GM12865 (cell line): ENCODE measurements around the gene SDCCAG8.

Source experiments
- DNase-seq: peaks from one replicate; pipeline ENCODE4 v3.0.0; 2010; ENCODE audit warnings: low read depth
- H3K4me3 ChIP-seq: 2 replicates; pipeline ENCODE4 v1.5.1; 2011; ENCODE audit warnings: mild to moderate bottlenecking, low read depth, low read length, control low read depth
- CTCF ChIP-seq: IDR thresholded peaks from 2 replicates; pipeline ENCODE4 v1.5.1; 2011; ENCODE audit warnings: low read length, control low read depth, low read depth, inconsistent platforms; ENCODE audit not compliant: insufficient read depth; ENCODE audit errors: missing control alignments

The SDCCAG8 gene

DNA sequence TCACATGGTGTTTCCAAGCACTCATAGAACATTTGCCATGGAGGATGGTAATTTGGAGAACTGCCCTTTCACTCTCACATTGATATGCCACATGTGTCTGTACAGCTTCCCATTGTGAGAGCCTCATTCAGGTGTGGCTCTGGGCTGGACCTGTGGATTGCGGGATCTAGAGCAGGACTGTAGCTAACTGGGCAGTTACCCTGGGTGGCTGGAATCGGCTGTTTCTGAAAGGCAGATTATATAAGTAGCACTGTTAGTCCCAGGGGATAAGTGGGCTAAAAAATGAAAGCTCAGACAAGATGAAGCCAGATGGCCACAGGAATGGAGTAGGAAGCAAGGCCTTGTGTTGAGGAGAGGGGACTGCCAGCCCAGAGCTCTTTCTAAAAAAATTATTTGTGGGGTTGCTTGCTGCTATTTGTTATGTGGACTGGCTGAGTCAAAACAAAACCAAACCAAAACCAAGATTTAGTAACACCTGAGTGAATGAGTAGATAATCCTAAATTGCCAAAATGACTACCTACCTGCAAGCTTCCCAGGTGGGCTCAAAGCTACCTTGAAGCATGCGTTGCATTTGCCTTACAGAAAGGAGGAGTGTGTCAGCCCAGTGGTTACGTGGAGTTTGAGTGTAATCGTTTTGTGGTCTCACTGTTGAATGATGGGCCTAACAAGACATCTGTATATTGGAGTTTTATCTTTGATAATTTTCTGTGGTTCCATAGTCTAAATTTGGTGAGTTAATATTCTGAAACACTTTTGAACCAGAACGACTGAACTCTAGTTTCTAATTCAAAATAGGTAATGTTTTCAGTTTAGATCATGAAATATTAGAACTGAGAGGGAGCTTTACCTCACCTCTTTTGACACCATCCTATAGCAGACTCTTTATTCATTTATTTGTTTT, 58.0 kb downstream of the SDCCAG8 start:
- peak overlapping the region; percentile 34 for H3K4me3 ChIP-seq
- no peak for TF ChIP-seq CTCF
- peak; percentile 91 for DNase-seq

DNA sequence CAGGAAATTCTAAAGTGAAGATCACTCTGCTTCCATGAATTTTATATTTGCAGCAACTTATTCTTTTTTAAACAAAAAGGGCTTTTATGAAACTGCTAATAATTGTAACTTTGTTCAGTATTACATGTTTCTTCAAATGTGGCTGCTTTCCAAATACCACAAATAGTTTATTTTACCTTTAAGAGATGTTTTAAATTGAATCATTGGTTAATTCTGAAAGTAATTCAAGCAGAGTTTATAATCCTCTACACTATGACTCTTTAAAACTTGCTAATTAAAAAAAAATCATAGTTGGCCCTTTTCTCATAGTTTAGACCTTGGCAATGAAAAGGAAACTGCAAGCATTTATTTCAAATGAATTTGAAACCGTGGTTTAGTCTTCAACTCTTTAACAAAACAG, 59.6 kb downstream of the SDCCAG8 start:
- TF ChIP-seq CTCF: no peak
- H3K4me3 ChIP-seq: no peak overlapping the region
- peak; percentile 29 for DNase-seq

GRCh38 chr1:243315893-243316292, 60.1 kb downstream of the SDCCAG8 start:
- H3K4me3 ChIP-seq: no peak overlapping the region
- no peak for DNase-seq
- no peak for TF ChIP-seq CTCF

GRCh38 chr1:243316366-243316989, 60.6 kb downstream of the SDCCAG8 start:
- H3K4me3 ChIP-seq: no peak overlapping the region
- DNase-seq: no peak
- TF ChIP-seq CTCF: no peak

DNA sequence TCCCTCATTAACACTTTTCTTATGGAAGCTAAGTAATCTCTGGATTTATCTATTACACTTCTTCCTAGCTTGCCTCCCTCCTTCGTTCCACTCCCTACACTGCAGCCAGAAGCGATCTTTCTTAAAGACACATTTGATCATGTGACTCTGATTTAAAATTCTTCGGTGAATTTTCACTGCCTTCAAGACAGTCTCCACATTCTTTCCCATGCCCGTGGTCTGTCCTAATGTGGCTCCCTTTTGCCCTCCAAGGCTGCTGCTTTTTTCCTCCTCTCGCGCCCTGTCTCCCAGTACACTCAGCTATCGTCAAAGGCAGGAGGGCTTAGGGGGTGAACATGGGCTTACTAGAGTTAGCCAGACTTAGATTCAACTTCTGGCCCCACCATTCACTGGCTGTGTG, 64.4 kb downstream of the SDCCAG8 start:
- H3K4me3 ChIP-seq: no peak overlapping the region
- TF ChIP-seq CTCF: no peak
- DNase-seq: no peak

- TF ChIP-seq CTCF: no peak
- no peak for DNase-seq
- H3K4me3 ChIP-seq: no peak overlapping the region
Observed at GRCh38 chr1:243322326-243322725, 66.5 kb downstream of the SDCCAG8 start.
